Activated CD8-positive, alpha-beta memory T cell treated with anti-CD3 and anti-CD28 coated beads, Interleukin-2, amount 50 U/mL, for 1 hour (primary cell): ENCODE data around the gene PROM1.

Experiments used
- DNase-seq: peaks from one replicate; pipeline ENCODE4 v3.0.0-alpha.2; 2020; ENCODE audit errors: extremely low read depth

Gene PROM1

GRCh38 chr4:16083241-16084191 lies at the start of gene PROM1:
TSS of gene PROM1 (minus strand) at chr4:16084023. CDS start at chr4:16075906, 8,117 bp downstream.
- no peak for DNase-seq

- no peak for DNase-seq
Observed at GRCh38 chr4:16133406-16133805, 49.6 kb upstream of the PROM1 start.

- no peak for DNase-seq
Observed at GRCh38 chr4:16131293-16131692, 47.5 kb upstream of the PROM1 start.

- no peak for DNase-seq
Observed at GRCh38 chr4:16129336-16129735, 45.5 kb upstream of the PROM1 start.

- DNase-seq, result no peak
Observed at GRCh38 chr4:16126714-16127113, 42.9 kb upstream of the PROM1 start.

- no peak for DNase-seq
Observed at GRCh38 chr4:16125571-16126445, 42.0 kb upstream of the PROM1 start.

GRCh38 chr4:16124232-16124631 lies 40.4 kb upstream of the PROM1 start:
- no peak for DNase-seq

- no peak for DNase-seq
Observed at GRCh38 chr4:16123356-16124084, 39.7 kb upstream of the PROM1 start.

GRCh38 chr4:16122784-16123183 lies 39.0 kb upstream of the PROM1 start:
- no peak for DNase-seq

- no peak for DNase-seq
Observed at GRCh38 chr4:16122308-16122711, 38.5 kb upstream of the PROM1 start.

GRCh38 chr4:16120720-16121119 lies 36.9 kb upstream of the PROM1 start:
- DNase-seq, result no peak

- DNase-seq, result no peak
Observed at GRCh38 chr4:16119981-16120380, 36.2 kb upstream of the PROM1 start.

GRCh38 chr4:16118090-16118489 lies 34.3 kb upstream of the PROM1 start:
- DNase-seq, result no peak

- no peak for DNase-seq
Observed at GRCh38 chr4:16117164-16117563, 33.3 kb upstream of the PROM1 start.

- DNase-seq, result no peak
Observed at GRCh38 chr4:16116493-16116990, 32.7 kb upstream of the PROM1 start.

GRCh38 chr4:16116019-16116418 lies 32.2 kb upstream of the PROM1 start:
- no peak for DNase-seq

GRCh38 chr4:16114546-16114945 lies 30.7 kb upstream of the PROM1 start:
- DNase-seq, result no peak

GRCh38 chr4:16113741-16114140 lies 29.9 kb upstream of the PROM1 start:
- no peak for DNase-seq

GRCh38 chr4:16111533-16111932 lies 27.7 kb upstream of the PROM1 start:
- DNase-seq, result no peak

- DNase-seq, result no peak
Observed at GRCh38 chr4:16110661-16111290, 27.0 kb upstream of the PROM1 start.

GRCh38 chr4:16110199-16110598 lies 26.4 kb upstream of the PROM1 start:
- no peak for DNase-seq
